ENCODE data around the gene SMTNL2.

The SMTNL2 gene

DNA sequence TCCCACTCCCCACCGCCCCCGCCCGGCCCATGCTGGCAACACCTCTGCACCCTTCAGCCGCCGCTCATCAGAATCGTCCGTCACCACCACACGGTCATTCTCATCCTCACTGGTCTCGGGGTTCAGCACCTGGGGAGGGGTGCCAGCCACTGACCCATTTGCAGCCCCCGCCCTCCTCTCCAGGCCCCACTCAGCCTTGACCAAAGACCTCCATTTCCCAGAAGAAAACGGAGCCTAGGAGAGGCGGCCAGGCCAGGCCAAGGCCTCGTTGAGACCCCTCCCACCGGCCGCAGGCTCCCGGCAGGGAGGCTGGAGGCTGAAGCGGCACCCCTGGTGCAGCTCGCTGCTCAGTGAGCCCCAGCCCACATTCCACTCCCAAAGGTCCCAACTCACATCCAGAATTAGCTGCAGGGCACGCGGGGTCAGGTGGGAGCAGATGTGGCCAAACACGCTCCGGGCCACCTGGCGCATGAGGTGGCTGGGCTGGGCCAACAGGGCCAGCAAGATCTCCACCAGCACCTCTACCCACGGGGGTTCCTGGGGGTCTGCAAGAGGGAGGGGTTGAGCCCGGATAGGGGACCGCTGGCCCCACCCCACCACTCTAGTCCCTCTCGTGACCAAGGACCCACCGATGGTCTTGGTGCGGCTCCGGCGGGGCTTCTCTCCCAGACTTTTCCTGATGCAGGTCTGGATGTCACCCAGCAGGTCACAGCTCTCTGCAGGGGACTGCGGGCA lies 38.9 kb upstream of the SMTNL2 start:
- DNase-seq (ENCODE audit: low read depth in 2 of 2), result no peak

DNA sequence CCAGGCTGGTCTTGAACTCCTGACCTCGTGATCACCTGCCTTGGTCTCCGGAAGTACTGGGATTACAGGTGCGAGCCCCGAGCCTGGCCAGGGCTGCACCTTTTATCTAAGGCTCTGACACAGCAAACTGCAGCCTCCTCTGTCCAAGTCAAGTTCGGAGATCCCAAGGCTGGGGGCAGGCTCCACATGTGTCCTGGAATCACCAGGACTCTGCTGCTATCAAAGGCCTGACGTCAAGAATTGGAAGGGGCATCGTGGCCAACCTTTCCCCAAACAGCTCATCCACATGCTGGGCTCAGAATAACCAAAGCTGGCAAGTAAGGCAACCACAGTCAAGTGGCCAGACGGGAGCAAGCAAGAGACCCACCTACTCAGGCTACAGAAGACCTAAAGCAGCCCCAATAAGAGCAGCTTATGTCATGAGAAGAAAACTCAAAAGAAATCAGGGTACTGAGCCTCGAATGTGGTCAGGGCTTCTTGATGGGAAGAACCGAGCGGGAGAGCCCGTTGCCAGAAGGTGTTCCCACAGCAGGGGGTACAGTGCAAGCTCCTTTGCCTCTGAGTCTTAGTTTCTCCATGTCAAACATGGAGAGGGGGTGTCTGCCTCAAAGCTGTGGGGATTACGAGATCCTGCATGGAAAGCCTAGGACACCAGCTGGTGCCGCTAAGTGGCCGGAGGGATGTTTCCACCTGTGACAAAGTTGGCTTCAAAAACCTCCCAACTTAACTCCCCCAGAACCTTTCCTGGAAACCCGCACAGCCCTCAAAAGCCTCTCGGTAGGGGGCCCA lies 37.0 kb upstream of the SMTNL2 start:
- DNase-seq (ENCODE audit: low read depth in 2 of 2), result no peak

DNA sequence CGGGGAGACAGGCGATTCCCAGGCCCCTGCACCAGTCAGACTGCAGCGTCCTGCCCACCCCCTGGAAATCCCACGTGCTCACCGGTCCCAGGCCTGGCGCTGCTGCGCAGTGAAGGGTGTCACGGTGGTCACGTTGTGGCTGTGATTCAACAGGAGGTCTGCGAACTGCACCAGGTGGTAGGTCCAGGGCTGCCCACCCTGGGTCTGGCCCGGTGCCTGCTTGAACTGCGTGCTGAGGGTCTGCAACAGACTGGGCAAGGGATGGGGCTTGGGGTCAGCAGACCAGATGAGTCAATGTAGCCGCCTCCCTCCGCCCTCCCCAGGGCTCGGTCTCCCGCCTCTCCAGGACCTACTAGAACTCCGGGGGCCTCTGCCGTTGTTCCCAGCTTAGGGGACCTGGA lies 36.3 kb upstream of the SMTNL2 start:
- DNase-seq (ENCODE audit: low read depth in 2 of 2), result no peak

DNA sequence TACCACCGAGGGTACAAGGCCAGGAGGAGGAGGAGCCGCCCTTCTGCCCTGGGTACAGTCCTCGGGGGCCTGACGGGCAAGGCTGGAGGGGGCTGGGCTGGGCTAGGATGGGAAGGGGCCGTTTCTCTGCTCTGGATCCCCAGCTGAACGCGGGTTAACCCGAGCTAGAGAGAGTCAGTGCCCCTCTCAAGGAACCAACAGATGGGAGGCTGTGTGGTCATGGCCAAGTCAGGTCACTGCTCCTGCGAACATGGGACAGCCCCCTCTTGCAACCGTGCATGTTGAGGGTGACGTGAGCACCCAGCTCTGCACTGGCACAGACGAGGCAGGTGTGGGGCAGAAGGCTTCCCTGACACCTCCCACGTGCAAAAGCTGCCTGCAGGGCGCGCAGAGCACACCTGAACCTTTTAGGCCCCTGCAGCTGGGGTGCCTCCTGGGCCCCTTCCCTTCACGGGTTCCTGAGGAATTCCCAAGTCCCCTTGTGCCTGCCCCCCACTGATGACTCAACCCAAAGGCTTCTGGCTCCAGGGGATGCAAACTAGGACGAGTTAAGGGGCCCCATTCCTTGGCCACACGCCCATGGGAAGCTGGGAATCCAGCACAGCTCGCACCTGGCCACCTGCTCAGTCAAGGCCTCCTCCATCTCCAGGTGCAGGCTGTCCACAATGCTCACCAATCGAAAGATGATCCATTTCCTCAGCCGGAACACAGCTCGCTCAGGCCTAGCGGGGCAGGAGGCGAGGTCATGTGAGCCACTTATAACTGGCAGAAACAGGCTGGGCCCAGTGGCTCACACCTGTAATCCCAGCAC lies 35.4 kb upstream of the SMTNL2 start:
- DNase-seq (ENCODE audit: low read depth in 2 of 2), result no peak

DNA sequence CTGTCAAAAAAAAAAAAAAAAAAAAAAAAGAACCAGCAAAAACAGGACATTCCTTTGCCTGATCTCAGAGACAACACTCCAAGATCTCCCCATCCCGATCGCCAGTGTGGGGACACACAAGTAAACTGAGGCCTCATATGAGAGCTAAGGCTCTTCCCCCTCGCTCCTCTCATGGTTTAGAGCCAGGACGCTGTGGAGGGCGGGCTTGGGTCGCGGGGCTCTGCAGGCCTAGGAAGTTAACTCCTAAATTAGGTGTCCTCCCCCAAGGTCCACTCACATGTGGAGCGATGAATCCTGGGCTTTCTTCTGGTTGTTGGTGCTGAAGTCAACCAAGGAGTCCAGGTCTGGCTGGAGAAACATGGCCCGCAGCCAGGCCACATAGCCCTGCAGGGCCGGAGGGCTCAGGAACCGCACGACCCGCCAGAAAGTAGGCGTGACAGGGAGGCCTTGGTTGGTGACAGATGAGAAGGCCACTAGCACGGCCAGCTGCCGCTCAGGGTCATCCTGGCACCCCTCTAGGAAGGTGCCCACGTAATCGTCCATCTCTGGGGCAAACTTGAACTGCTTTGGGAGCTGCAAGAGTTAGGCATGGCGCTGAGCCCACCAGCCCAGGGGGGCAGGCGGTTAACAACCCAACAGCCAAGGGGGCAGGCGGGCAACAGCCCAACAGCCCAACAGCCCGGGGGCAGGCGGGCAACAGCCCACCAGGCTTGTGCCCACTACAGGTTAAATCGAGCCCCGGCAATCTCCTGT lies 34.4 kb upstream of the SMTNL2 start:
- no peak for DNase-seq (ENCODE audit: low read depth in 2 of 2)

DNA sequence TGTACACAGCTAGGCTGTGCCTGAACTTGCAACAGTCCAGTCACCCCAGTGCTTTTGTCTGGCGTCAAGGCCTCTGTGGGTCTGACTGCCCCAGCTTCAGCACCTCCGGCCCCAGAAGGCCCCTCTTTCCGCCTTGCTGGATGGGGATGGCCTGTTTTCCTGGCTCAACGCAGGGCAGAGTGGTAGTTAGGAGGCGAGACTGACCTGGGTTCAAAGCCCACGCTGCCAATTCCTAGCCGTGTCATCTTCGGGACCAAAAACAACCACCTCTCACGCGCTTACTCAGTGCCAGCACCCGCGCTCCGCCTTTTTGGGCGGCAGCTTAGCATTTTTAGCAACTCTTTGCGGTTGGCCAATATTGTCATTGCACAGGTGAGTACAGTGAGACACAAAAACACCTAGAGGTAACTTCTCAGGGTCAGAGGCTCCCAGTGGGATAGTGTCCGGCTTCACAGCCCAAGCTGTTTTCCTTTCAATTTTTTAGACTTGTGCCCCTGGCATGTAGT lies 33.7 kb upstream of the SMTNL2 start:
- no peak for DNase-seq (ENCODE audit: low read depth in 2 of 2)

DNA sequence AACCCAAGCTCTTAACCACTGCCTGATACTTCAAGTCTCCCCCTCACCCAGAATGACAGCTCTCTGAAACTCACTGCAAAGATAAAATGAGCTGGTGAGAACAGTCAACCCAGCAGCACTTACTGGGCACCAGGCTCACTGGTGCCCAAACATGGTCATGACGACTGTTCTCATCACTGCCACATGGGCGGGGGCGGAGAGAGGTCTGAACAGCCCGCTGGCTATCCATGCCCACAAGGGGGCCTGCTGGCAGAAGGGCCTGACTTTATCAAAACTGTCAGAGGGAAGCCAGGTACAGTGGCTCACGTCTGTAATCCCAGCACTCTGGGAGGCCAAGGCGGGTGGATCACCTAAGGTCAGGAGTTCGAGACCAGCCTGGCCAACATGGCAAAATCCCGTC lies 33.2 kb upstream of the SMTNL2 start:
- DNase-seq (ENCODE audit: low read depth in 2 of 2), result no peak

DNA sequence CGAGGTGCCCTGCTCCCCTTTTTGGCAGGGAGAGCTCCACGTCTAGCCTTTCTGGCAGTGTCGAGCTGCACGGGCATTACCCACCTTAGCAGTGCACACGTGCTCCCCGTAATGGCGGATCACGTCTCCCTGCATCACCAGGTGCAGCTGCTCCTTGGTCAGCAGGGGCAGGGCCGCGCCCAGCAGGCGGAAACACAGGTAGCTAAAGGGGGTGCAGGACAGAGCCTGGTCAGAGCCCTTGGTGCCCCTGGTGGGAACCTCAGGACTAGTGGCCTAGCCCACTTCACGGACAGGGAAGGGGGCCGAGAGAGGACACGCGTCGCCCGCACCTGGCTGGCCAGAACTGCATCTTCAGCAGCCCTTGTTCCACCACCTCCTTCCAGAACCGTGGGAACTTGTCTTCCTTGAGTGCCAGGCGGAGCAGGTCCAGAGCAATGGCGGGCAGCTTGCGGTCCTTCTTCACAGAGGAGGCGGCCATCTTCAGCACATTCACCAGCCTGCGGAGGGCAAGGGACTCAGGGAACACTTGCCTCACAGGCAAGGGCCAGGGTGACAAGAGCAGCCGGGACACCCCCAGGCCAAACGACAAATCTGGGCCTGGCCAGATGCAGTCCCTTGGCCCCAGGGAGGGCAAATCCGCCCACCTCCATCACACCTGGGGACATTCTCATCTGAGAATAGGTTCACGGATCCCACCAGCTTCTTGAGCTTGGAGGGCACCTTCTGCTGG lies 32.4 kb upstream of the SMTNL2 start:
- no peak for DNase-seq (ENCODE audit: low read depth in 2 of 2)

DNA sequence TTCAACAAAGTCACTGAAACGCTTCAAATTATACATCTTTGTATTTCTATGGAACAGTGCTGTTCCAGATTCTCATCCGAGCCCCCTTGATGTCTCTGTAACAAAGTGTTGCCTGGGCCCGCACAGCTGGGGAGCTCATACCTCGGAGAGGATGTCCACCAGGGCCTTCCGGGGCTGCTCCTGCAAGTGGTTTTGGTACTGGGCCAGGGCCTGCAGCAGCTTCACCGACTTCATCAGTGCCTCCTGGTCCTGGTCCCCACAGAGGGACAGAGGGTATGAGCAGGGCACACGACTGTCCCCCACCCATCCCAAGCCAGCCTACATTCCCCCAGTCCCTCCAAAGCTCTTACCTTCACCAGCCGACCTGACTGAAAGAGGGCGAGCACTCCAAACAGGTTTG lies 30.7 kb upstream of the SMTNL2 start:
- DNase-seq (ENCODE audit: low read depth in 2 of 2), result no peak

DNA sequence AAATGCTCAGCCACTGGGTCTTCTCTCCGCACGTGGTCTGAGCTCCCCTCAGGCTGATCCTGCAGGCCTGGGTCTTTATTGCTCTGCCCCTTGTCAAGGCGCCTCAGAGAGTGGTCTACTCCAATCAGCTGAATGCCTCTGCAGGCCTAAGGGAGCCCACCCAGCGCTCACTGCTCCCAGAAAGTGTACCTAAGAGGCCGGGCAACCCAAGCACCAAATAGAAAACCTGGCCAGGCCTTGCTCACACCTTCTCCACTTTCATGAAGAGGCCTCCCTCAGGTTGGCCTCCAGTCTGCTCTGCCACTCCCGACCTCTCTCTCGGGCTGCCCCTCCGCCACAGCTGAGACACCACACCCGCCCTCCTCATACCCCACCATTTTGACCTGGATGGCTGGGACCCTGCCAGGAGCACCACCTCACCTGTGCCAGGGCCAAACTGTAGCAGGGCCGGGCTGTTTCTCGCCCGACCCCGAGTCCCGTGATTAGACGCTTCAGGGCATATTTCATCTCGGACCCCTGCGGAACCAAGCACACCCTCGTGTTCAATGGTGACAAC lies 29.8 kb upstream of the SMTNL2 start:
- no peak for DNase-seq (ENCODE audit: low read depth in 2 of 2)

DNA sequence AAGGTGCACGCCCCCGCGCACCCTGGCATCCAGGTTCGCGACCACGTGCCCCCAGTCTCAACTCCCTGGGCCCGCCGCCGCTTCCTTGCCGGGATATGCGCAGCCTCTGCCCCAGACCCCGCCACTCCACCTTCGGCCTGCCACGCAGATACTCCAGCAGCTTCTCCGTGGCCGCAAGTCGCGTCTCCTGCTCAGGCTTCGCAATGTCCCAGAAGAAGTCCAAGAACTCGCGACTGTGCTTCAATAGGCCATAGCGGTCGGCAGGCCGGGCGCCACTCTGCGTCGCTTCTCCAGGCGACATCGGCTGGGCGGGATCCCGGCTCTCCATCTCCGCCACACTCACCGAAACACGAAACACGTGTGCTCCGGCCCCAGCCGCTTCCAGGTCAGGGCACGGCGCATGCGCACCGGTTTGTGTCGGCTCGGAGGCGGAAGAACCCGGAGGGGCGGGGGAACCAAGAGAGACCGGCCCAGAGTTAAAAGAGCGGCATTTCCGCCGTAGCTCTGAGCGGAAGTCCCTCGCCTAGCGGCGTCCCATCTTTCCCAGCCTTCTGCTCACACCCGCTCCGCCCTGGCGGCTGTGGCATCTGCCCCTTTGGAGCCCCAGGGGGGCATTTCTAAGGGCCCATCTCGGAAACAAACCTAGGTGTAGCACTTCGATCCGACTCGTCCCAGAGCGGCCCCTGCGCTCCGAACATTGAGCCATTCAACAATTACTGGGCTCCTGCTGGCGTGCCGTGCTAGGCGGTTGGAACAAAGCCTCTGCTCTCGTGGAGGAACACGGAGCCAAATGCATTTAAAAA lies 29.1 kb upstream of the SMTNL2 start, which contains the start of gene MYBBP1A:
MYBBP1A (minus strand) TSS at position 388 of the 803 bp plus-strand sequence; CDS start at position 328, 60 bp downstream.
- DNase-seq (ENCODE audit: low read depth in 2 of 2), result peak; percentile 90 to 97

DNA sequence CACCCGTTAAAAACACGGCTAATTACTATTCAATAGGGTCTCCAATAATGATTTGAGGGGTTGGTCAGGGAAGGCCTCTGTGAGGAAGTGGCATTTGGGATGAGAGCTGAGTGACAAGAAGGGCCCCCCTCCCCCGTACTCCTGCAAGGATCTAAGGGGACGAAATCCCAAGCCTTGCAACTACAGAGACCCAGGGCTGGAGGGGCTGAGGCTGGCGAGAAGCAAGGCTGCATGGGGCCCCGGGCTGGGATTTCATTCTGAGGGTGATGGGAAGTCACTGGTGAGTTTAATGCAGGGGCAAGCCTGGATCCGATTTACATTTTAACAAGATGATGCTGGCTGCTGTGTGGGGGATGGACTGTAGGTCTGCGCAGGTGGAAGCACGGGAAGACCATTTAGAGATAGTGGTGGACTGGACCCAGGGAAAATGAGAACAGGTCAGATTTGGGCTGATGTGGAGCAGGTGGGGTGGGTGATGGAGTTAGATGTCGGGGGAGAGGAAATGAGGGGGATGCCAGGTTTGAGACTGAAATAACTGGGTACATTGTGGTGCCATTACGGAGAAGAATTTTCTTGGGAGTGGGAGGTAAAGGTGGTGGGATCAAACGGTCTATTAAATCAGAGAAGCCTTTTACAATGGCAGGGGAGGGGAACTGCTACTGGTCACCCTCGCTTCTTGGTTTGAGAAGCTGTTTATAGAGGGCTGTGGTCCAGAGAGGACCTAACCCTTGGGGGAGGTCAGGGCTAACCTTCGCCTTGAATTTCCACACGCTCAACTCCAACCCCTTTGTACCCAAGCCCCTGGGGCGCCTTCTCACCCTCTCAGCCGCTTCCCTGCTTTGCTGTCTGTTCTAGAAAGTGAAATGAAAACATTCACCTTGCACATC lies 28.2 kb upstream of the SMTNL2 start:
- DNase-seq (ENCODE audit: low read depth in 2 of 2), result no peak

DNA sequence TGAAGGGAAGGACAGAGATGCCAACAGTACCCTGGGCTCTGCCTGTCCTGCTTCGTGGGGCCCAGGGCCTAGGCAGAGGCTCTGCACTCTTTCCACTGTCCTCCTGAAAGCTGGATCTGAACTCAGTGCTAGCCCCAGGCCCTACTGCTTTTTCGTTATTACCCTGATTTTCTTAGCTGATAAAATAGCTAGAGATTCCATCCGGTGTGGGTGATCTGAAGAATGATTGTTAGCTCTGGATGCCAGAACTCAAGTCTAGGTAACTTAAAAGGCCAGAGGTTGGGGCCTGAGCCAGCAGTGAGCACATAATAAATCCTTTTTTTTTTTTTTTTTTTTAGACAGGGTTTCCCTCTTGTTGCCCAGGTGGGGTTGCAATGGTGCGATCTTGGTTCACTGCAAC lies 27.3 kb upstream of the SMTNL2 start:
- DNase-seq (ENCODE audit: low read depth in 2 of 2), result no peak

DNA sequence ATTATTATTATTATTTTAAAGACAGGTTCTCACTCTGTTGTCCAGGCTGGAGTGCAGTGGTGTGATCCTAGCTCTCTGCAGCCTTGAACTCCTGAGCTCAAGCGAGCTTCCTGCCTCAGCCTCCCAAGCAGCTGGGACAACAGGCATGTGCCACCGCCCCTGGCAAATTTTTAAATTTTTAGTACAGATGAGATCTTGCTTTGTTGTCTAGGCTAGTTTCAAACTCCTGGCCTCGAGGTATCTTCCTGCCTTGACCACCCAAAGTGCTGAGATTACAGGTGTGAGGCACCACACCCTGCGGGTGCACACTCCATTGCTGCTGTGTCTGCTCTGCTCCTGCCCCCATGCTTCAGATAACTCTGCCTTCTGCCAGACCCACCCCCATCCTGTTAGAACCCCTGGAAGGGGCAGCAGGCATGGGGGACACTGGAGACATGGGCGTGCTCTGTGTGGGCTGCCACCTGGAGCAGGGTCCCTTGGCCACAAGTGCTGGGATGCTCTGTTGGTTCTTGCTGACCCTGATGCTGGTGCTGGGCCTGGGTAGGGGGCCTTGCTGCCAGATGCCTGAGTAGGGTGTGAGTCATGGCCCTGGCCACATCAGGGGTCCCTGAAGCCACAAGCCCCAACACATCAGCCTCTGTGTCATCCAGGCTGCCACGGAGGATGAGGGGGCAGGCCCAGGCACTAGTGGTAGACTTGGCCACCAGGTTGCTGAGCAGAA lies 26.5 kb upstream of the SMTNL2 start:
- no peak for DNase-seq (ENCODE audit: low read depth in 2 of 2)

DNA sequence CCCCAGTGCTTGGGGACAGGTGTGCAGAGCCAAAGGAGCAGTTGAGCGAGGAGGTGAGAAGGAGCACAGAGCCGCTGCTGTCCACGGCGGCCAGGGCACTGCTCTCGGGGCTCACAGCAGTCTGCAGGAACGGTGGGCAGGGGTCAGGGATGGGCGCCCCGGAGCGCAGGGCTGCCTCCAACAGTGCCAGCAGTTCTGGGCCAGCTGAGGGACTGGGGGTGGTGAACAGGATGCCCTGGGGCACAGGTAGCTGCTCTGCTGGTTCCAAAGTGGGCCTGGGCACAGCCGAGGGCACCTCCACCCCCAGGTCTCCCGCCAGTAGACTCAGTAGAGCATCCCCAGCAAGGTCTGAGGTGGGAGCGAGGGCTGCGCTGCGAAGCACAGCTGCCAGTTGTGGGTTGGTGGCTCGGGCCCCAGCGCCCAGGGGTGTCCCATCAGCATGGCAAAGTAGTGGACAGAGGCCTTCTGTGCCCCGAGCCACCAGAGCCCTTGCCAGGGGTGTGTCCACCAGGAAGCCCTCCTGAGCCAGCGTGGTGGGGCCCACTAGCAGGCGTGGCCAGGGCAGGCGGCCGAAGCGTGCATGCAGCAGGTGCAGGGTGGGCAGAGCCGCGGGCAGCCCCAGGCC lies 25.9 kb upstream of the SMTNL2 start:
- no peak for DNase-seq (ENCODE audit: low read depth in 2 of 2)

DNA sequence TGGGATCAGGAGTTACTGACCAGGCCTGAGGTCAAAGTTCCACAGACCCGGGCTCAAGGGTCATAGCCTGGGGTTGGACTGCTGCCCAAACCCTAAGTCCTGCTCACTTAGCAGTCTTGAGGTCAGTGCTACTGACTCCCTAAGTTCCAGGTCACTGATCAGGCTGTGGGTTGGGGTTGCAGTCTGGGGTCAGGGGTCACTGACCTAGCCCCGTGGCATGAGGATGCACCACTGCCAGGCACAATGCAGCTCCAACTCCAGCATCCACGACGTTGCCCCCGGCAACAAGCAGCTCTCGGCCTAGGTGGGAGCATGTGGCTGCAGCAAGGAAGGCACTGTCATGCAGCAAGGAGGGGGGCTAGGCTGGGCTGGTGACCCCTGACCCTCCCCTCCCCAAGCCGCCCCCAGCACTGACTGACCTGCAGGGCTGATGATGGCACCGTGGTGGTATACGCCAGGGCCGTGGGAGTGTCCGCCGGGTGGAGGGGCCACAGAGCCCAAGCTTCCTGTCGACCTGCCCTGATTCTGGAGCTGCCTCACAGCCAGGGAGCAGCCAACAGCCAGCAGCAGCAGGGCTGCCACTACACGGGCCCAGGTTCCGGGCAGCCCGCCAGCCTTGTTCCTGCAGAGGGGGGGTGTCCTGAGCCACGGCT lies 25.1 kb upstream of the SMTNL2 start:
- DNase-seq (ENCODE audit: low read depth in 2 of 2), result no peak

DNA sequence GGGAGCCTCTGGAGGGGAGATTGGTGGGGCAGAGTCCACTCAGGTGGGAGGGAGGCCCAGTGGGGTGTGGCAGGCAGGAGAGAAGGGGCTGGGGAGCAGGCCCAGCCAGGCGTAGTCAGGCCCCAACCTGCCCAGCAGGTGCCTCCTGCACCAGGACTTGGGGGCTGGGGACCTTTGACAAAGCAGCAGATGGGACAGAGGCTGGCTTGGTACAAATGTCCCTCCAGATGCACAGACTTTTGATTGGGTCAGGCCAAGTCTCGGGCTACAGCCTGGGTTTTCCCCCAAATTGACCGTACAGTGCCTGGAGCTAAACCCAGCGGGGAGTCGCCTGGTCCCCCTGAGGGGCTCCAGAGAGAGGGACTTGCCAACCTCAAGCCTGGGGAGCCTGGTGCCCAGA lies 24.4 kb upstream of the SMTNL2 start:
- no peak for DNase-seq (ENCODE audit: low read depth in 2 of 2)
